GM23248 (cell line): ENCODE results near the gene GOLGA3. TPM values are rescaled to one million over a fixed set of nuclear protein-coding genes. Genes with fewer than 3 reads are reported as not detected.

Source experiments
- DNase-seq: peaks from one replicate; pipeline ENCODE4 v3.0.0-alpha.2; 2015
- H2AFZ ChIP-seq: fragments of 200-600 bp; sonication (generic); 2 replicates; pipeline ENCODE4 v1.6.1; 2016; ENCODE audit warnings: antibody characterized with exemption
- H3F3A ChIP-seq: fragments of 200-600 bp; sonication (generic); 2 replicates; pipeline ENCODE4 v1.6.1; 2016; ENCODE audit warnings: mild to moderate bottlenecking, antibody characterized with exemption, mixed run types; ENCODE audit not compliant: insufficient read depth
- H3K27ac ChIP-seq: fragments of 200-600 bp; sonication (generic); 2 replicates; pipeline ENCODE4 v1.5.1; 2016; ENCODE audit warnings: mild to moderate bottlenecking
- H3K27me3 ChIP-seq: fragments of 200-600 bp; sonication (generic); replicated peaks from 2 replicates; pipeline ENCODE4 v1.6.1; 2016; ENCODE audit warnings: mild to moderate bottlenecking; ENCODE audit not compliant: insufficient read depth
- H3K36me3 ChIP-seq: fragments of 200-600 bp; sonication (generic); 2 replicates; pipeline ENCODE4 v1.6.1; 2016; ENCODE audit warnings: low read depth, mild to moderate bottlenecking
- H3K4me1 ChIP-seq: fragments of 200-600 bp; sonication (generic); 2 replicates; pipeline ENCODE4 v1.6.1; 2016; ENCODE audit warnings: mild to moderate bottlenecking; ENCODE audit not compliant: insufficient read depth
- H3K4me2 ChIP-seq: fragments of 200-600 bp; sonication (generic); one replicate; pipeline ENCODE4 v1.6.1; 2016; ENCODE audit warnings: mild to moderate bottlenecking; ENCODE audit not compliant: unreplicated experiment
- H3K4me3 ChIP-seq: fragments of 200-600 bp; sonication (generic); 2 replicates; pipeline ENCODE4 v1.5.1; 2016; ENCODE audit warnings: mild to moderate bottlenecking
- H3K79me2 ChIP-seq: fragments of 200-600 bp; sonication (generic); 2 replicates; pipeline ENCODE4 v1.6.1; 2016; ENCODE audit warnings: mild to moderate bottlenecking; ENCODE audit not compliant: insufficient read depth
- H3K9ac ChIP-seq: fragments of 200-600 bp; sonication (generic); 2 replicates; pipeline ENCODE4 v1.6.1; 2016; ENCODE audit warnings: mild to moderate bottlenecking
- H3K9me2 ChIP-seq: fragments of 200-600 bp; sonication (generic); 2 replicates; pipeline ENCODE4 v1.6.1; 2016; ENCODE audit warnings: mixed run types, mild to moderate bottlenecking, moderate library complexity; ENCODE audit not compliant: insufficient read depth
- H3K9me3 ChIP-seq: fragments of 200-600 bp; sonication (generic); one replicate; pipeline ENCODE4 v1.6.1; 2017; ENCODE audit warnings: low read depth
- H4K20me1 ChIP-seq: fragments of 200-600 bp; sonication (generic); 2 replicates; pipeline ENCODE4 v1.6.0; 2016; ENCODE audit not compliant: insufficient read depth
- EZH2 ChIP-seq: fragments of 200-600 bp; sonication (generic); IDR thresholded peaks from 2 replicates; pipeline ENCODE4 v1.6.1; 2018; ENCODE audit warnings: antibody characterized with exemption, mild to moderate bottlenecking; ENCODE audit not compliant: insufficient read depth, poor library complexity, severe bottlenecking
- EZH2phosphoT487 ChIP-seq: fragments of 200-600 bp; sonication (generic); IDR thresholded peaks from 2 replicates; pipeline ENCODE4 v1.6.1; 2018; ENCODE audit warnings: antibody characterized with exemption, moderate library complexity, mild to moderate bottlenecking, low read depth; ENCODE audit not compliant: insufficient read depth
- WGBS, 2 experiments: methylation state at CpG; one replicate each; pipeline ENCODE4 v1.1.6; 2015 to 2017; ENCODE audit warnings: low lambda C conversion rate in 2 of 2, low coverage in 1 of 2; ENCODE audit errors: missing lambda C conversion rate in 2 of 2; 5-methylcytosine and 5-hydroxymethylcytosine counted together
- in situ Hi-C: fragments of 300-500 bp; cut with MboI; formaldehyde crosslinking; loops from 2 replicates; pipeline ENCODE4 v1.15.0; 2020
- polyA plus RNA-seq: library from polyadenylated mRNA; unstranded; fragments of >200 nt; fragmentation: Nextera tagmentation; extraction: Ambion mirVana; gene quantifications from 2 replicates; pipeline ENCODE4 v1.2.1, GENCODE V29; 2016
- total RNA-seq: library from RNA; depleted of rRNA; stranded (reverse); fragments of >200 nt; shearing (Covaris generic); gene quantifications from 2 replicates; pipeline ENCODE4 v1.2.3, GENCODE V29; 2014

GOLGA3 gene
- total and polyA plus RNA-seq, 2 experiments from 2014 or later, result 38.1 to 118 TPM

DNA sequence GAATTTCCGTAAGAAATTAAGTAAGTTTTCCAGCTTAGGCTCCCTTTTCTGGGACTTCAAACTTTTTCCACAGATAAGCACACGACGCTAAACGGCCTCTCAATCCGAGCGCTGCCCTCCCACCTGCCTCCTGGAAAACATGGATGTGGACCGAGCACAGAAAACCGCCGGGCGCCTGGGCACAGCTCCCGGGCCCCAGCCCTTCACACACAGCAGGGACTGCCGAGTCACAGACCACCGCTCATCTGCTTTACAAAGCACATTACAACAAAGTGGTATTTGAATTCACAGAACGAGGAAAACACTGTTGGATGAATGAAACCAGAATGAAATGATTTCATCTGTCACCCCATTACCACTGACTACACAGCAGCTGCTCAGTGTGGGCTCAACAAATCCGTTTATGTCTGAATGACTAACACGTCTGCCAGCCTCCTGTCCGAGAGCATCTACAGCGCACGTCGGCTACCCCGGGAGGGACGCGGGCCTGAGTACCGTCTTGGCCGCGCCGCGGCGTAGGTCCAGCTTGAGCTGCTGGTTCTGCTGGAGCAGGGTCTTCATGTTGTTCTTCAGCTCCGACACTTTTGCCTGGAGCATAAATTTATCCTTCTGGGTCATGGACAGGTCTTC, 53.9 kb downstream of the GOLGA3 start:
- Histone ChIP-seq H3K4me2 (no peak overlapping the region), H2AFZ (no peak overlapping the region), H3K27me3 (no peaks in the 10 kb centered on the region), H3K4me1 (no peaks in the 10 kb centered on the region), H3K9ac (no peak overlapping the region), H3K4me3 (no peak overlapping the region), H3K9me2 (no peaks in the 10 kb centered on the region), H3K36me3 (peaks cover 69% of the 10 kb centered on the region), H3F3A (peaks cover 26% of the 10 kb centered on the region), H3K9me3 (no peaks in the 10 kb centered on the region), H3K79me2 (peaks cover 58% of the 10 kb centered on the region), H4K20me1 (no peaks in the 10 kb centered on the region), H3K27ac (no peak overlapping the region)
- in situ Hi-C loops, result no loop called here
- 90 to 92% methylated on average over 29 to 30 of the region's 30 CpGs for WGBS, 2 experiments
- TF ChIP-seq EZH2phosphoT487, result no peak
- no peak for TF ChIP-seq EZH2
- no peak for DNase-seq

DNA sequence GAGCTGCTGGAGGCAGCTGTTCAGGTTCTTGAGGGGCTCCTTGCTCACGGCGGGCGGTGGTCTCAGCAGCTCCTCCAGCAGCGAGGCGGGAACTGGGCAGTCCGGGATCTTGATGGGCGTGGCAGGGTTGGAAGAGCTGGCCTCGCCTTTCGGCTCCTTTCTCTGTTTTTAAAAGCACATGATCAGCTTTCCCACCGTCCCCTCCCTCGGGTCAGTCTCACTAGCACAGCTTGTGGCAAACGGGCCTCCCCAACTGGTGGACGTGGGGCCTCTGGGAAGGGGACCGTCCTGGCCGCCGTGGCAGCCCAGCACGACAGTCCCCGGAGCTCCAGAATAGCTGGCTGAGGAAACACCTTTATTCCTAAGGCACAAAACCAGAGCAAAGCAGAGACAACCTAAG, 54.5 kb downstream of the GOLGA3 start:
- 83 to 86% methylated on average over 18 of the region's 18 CpGs for WGBS, 2 experiments
- H3K79me2 ChIP-seq, result peaks cover 58% of the 10 kb centered on the region
- no peak for DNase-seq
- no peaks in the 10 kb centered on the region for H3K9me3 ChIP-seq
- in situ Hi-C loops, result no loop called here
- H3K4me2 ChIP-seq, result no peak overlapping the region
- H3K9me2 ChIP-seq, result no peaks in the 10 kb centered on the region
- H2AFZ ChIP-seq, result no peak overlapping the region
- H3K27me3 ChIP-seq, result no peaks in the 10 kb centered on the region
- H3K9ac ChIP-seq, result no peak overlapping the region
- H4K20me1 ChIP-seq, result no peaks in the 10 kb centered on the region
- TF ChIP-seq EZH2, result no peak
- TF ChIP-seq EZH2phosphoT487, result no peak
- H3K27ac ChIP-seq, result no peak overlapping the region
- H3K36me3 ChIP-seq, result peaks cover 69% of the 10 kb centered on the region
- no peaks in the 10 kb centered on the region for H3K4me1 ChIP-seq
- H3F3A ChIP-seq, result peaks cover 32% of the 10 kb centered on the region
- no peak overlapping the region for H3K4me3 ChIP-seq

DNA sequence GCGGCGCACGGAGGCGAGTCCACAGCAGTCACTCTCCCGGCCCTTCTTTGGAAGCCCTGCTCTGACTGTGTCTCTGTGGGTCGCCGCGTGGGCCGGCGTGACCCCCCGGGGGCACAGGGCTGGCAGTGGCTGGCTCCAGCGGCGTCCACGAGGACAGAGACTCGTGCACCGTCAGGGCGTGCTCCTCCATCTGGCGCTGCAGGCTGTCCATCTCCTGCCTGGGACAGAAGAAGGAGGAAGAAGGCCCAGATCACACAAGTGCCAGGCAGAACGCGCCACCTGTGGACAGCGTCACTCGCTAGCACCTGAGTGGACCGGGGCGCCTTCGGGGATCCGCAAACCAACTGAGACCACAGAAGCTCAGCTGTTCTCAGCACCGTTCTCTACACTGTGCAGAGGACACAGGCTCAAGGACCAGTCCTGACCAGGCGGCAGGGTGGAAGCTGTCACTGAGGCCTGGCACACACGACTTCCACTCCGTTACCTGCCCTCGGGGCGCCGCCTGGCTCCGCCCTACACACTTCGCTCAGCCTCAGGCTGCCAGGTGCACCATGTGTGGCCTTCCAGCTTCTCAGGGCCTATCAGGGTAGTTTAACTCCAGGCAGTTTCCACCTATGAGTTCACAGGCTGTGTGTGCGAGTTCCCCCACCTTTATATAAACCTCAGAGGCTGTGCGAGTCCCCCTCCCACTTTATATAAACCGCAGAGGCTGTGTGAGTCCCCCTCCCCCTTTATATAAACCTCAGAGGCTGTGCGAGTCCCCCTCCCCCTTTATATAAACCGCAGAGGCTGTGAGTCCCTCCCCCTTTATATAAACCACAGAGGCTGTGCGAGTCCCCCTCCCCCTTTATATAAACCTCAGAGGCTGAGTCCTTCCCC, 55.4 kb downstream of the GOLGA3 start:
- in situ Hi-C loops, result no loop called here
- 0 out of 2 replicates have a peak, but pooled peaks cover 4% of the 10 kb centered on the region for H3K4me1 ChIP-seq
- peaks cover 41% of the 10 kb centered on the region for H3F3A ChIP-seq
- H3K79me2 ChIP-seq, result peaks cover 60% of the 10 kb centered on the region
- H3K4me2 ChIP-seq, result no peak overlapping the region
- no peaks in the 10 kb centered on the region for H3K27me3 ChIP-seq
- DNase-seq, result no peak
- peaks cover 72% of the 10 kb centered on the region for H3K36me3 ChIP-seq
- no peaks in the 10 kb centered on the region for H4K20me1 ChIP-seq
- no peaks in the 10 kb centered on the region for H3K9me3 ChIP-seq
- no peak overlapping the region for H3K27ac ChIP-seq
- no peak overlapping the region for H3K4me3 ChIP-seq
- TF ChIP-seq EZH2phosphoT487 (no peak), EZH2 (no peak)
- WGBS, 2 experiments, result 96% methylated on average over 37 to 41 of the region's 41 CpGs
- no peak overlapping the region for H2AFZ ChIP-seq
- H3K9me2 ChIP-seq, result no peaks in the 10 kb centered on the region
- H3K9ac ChIP-seq, result no peak overlapping the region

DNA sequence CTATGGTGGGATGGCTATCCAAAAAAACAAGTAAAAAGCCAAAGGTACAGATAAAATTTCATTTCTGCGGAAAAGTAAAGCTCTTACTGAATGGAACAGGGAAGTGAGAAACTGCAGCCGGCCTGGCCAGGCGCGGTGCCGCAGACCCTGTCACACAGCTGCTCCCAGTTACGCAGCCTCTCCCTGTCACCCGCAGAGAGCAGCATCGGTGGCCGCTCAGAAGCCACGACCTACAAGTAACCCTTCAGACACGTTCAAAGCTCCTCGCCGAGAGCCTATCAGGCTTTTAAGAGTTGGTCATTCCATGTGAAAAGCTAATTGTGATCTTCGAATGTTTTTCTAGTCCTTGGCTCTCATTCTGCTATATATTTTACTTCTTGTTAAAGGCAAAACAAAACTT, 56.1 kb downstream of the GOLGA3 start:
- TF ChIP-seq EZH2 (no peak), EZH2phosphoT487 (no peak)
- peaks cover 56% of the 10 kb centered on the region for H3K79me2 ChIP-seq
- no peaks in the 10 kb centered on the region for H4K20me1 ChIP-seq
- H3K36me3 ChIP-seq, result peaks cover 72% of the 10 kb centered on the region
- no peak overlapping the region for H3K9ac ChIP-seq
- DNase-seq, result no peak
- no peak overlapping the region for H3K4me2 ChIP-seq
- H2AFZ ChIP-seq, result no peak overlapping the region
- peaks cover 48% of the 10 kb centered on the region for H3F3A ChIP-seq
- in situ Hi-C loops, result no loop called here
- H3K9me3 ChIP-seq, result no peaks in the 10 kb centered on the region
- no peak overlapping the region for H3K4me3 ChIP-seq
- no peaks in the 10 kb centered on the region for H3K9me2 ChIP-seq
- H3K27ac ChIP-seq, result no peak overlapping the region
- H3K27me3 ChIP-seq, result no peaks in the 10 kb centered on the region
- WGBS, 2 experiments, result 95 to 96% methylated on average over 14 of the region's 14 CpGs
- peaks cover 12% of the 10 kb centered on the region; the same call in 1 of the 2 replicates for H3K4me1 ChIP-seq
